Endothelial cell of umbilical vein (primary cell): ENCODE measurements around the gene SCTR. TPM values are rescaled to one million over a fixed set of nuclear protein-coding genes. Genes with fewer than 3 reads are reported as not detected.

Experiments
- BruUV-seq: library from RNA; stranded (reverse); fragments of 400-500 nt; replicated peaks from 2 replicates; lab custom pipeline; 2021; lab: Mats Ljungman, UMichigan
- CTCF ChIA-PET: fragments of 300-600, 350-600 bp; sonication (Branson Sonifier 250); formaldehyde crosslinking; loops from one replicate; lab custom pipeline; 2021; ENCODE audit warnings: antibody characterized with exemption, inconsistent platforms; lab: Charles Lee
- POLR2A ChIA-PET: fragments of 300-600, 350-600 bp; sonication (Branson Sonifier 250); formaldehyde crosslinking; loops from one replicate; lab custom pipeline; 2021; ENCODE audit warnings: antibody characterized with exemption, inconsistent platforms; lab: Charles Lee
- DNase-seq: peaks from one replicate; pipeline ENCODE4 v3.0.0-alpha.2; 2011; ENCODE audit warnings: low read depth, low spot score
- FAIRE-seq: peaks from 2 replicates; lab custom pipeline; 2011; peaks lifted over from hg19 to GRCh38; lab: Jason Lieb, UNC
- H2AFZ ChIP-seq: 2 replicates; pipeline ENCODE4 v1.6.0; 2012; ENCODE audit warnings: low read depth, low read length, control low read depth, inconsistent platforms
- H3K27ac ChIP-seq: 2 replicates; pipeline ENCODE4 v1.5.1; 2011; ENCODE audit warnings: low read depth, mild to moderate bottlenecking, control low read depth, low read length, moderate library complexity; ENCODE audit not compliant: insufficient read depth
- H3K27me3 ChIP-seq, 2 experiments: 2 replicates each; pipeline versions ENCODE4 v1.6.0 to v1.6.1; 2011; ENCODE audit warnings: low read length in 2 of 2, mixed read lengths in 1 of 2; ENCODE audit not compliant: control insufficient read depth in 2 of 2, insufficient read depth in 2 of 2
- H3K36me3 ChIP-seq, 2 experiments: 2 replicates in 1 of 2; 3 replicates in 1 of 2; pipeline ENCODE4 v1.5.1; 2011; ENCODE audit warnings: low read length in 2 of 2, mild to moderate bottlenecking in 1 of 2, moderate library complexity in 1 of 2; ENCODE audit not compliant: control insufficient read depth in 2 of 2, insufficient read depth in 2 of 2; ENCODE audit errors: extremely low read depth in 1 of 2
- H3K4me1 ChIP-seq: 3 replicates; pipeline ENCODE4 v1.5.1; 2011; ENCODE audit warnings: mild to moderate bottlenecking, low read length; ENCODE audit not compliant: control insufficient read depth, insufficient read depth; ENCODE audit errors: extremely low read depth
- H3K4me2 ChIP-seq: 2 replicates; pipeline ENCODE4 v1.6.1; 2011; ENCODE audit warnings: low read length, control low read depth, mixed read lengths; ENCODE audit not compliant: insufficient read depth
- H3K4me3 ChIP-seq, 3 experiments: fragments of 200-600 bp in 1 of 3; sonication (generic), shearing (Covaris generic) in 1 of 3; replicated peaks in 1 of 3; 2 replicates each; pipeline ENCODE4 v1.5.1; 2011 to 2016; ENCODE audit warnings: control low read depth in 3 of 3, low read length in 3 of 3, mild to moderate bottlenecking in 2 of 3, inconsistent platforms in 1 of 3, low read depth in 1 of 3, moderate library complexity in 1 of 3; ENCODE audit not compliant: insufficient read depth in 1 of 3
- H3K79me2 ChIP-seq: 2 replicates; pipeline ENCODE4 v1.6.0; 2012; ENCODE audit warnings: low read length, inconsistent platforms; ENCODE audit not compliant: control insufficient read depth, insufficient read depth
- H3K9ac ChIP-seq: replicated peaks from 2 replicates; pipeline ENCODE3; 2011; ENCODE audit warnings: low read length, control low read depth; ENCODE audit not compliant: insufficient read depth; ENCODE audit errors: extremely low read depth
- H3K9me1 ChIP-seq: replicated peaks from 3 replicates; pipeline ENCODE4 v1.6.0; 2011; ENCODE audit warnings: mild to moderate bottlenecking, low read length; ENCODE audit not compliant: control insufficient read depth, insufficient read depth; ENCODE audit errors: extremely low read depth
- H3K9me3 ChIP-seq: replicated peaks from 2 replicates; pipeline ENCODE4 v1.5.1; 2012; ENCODE audit warnings: low read length, inconsistent platforms; ENCODE audit not compliant: control insufficient read depth, insufficient read depth
- H4K20me1 ChIP-seq: replicated peaks from 2 replicates; pipeline ENCODE3; 2011; ENCODE audit warnings: mild to moderate bottlenecking, low read length; ENCODE audit not compliant: control insufficient read depth, insufficient read depth; ENCODE audit errors: extremely low read depth
- CTCF ChIP-seq, 2 donors: IDR thresholded peaks; 1 replicate in 1 of 2; 2 replicates in 1 of 2; pipeline ENCODE4 v1.5.1; 2011; ENCODE audit warnings: low read length in 2 of 2, mild to moderate bottlenecking in 2 of 2, moderate library complexity in 2 of 2, control low read depth in 1 of 2, inconsistent platforms in 1 of 2, low read depth in 1 of 2; ENCODE audit not compliant: insufficient read depth in 1 of 2; ENCODE audit errors: extremely low read depth in 1 of 2
- EZH2 ChIP-seq: IDR thresholded peaks from 2 replicates; pipeline ENCODE4 v1.6.1; 2012; ENCODE audit warnings: borderline replicate concordance, low read depth, mild to moderate bottlenecking, moderate library complexity, low read length, inconsistent platforms; ENCODE audit not compliant: severe bottlenecking
- FOS ChIP-seq: IDR thresholded peaks from 2 replicates; pipeline ENCODE4 v1.6.1; 2011; ENCODE audit warnings: mild to moderate bottlenecking, low read length, moderate library complexity, borderline replicate concordance; ENCODE audit not compliant: insufficient read depth
- GATA2 ChIP-seq: IDR thresholded peaks from 2 replicates; pipeline ENCODE4 v1.7.0; 2011; ENCODE audit warnings: low read depth, mild to moderate bottlenecking, moderate library complexity, mixed read lengths, low read length; ENCODE audit not compliant: insufficient read length, insufficient read depth
- JUN ChIP-seq: IDR thresholded peaks from 2 replicates; pipeline ENCODE4 v1.6.1; 2011; ENCODE audit warnings: borderline replicate concordance, low read depth; ENCODE audit not compliant: insufficient read length, insufficient read depth
- MAX ChIP-seq: IDR thresholded peaks from 2 replicates; pipeline ENCODE4 v1.6.1; 2011; ENCODE audit not compliant: insufficient read depth, insufficient read length
- MYC ChIP-seq: IDR thresholded peaks from one replicate; pipeline ENCODE4 v1.6.1; 2011; ENCODE audit warnings: mild to moderate bottlenecking, low read depth, low read length
- POLR2A ChIP-seq: IDR thresholded peaks from 2 replicates; pipeline ENCODE4 v1.6.1; 2012; ENCODE audit warnings: low read depth, mild to moderate bottlenecking, control low read depth, low read length
- POLR2AphosphoS5 ChIP-seq: IDR thresholded peaks from 2 replicates; pipeline ENCODE4 v1.6.1; 2012; ENCODE audit warnings: low read depth, mild to moderate bottlenecking, control low read depth, low read length, moderate library complexity; ENCODE audit not compliant: insufficient read depth
- dilution Hi-C: fragments of 300-500 bp; cut with MboI; formaldehyde crosslinking; loops from one replicate; pipeline ENCODE4 v1.15.0; 2019; ENCODE audit warnings: low sequenced_read_pairs; ENCODE audit not compliant: extremely low pct_ligation_motif_present
- intact Hi-C: fragments of 100-400 bp; cut with micrococcal nuclease; formaldehyde crosslinking; loops from one replicate; pipeline ENCODE4 v1.10.0; 2022
- polyA plus RNA-seq, 4 experiments: library from polyadenylated mRNA; depleted of rRNA in 3 of 4; stranded (reverse) in 3 of 4; unstranded in 1 of 4; fragments of >200 nt; gene quantifications; 2 replicates each; pipeline versions ENCODE4 v1.2.1 to v1.2.3, GENCODE V29; 2011 to 2012; ENCODE audit warnings: missing spikeins in 1 of 4
- total RNA-seq: library from RNA; stranded (reverse); gene quantifications from 2 replicates; pipeline ENCODE4 v1.2.3, GENCODE V29; 2021

Gene SCTR
- total and polyA plus RNA-seq, 2 donors (not counting 3 experiments of a cell fraction or from before 2014, with no cell fraction given): not detected

DNA sequence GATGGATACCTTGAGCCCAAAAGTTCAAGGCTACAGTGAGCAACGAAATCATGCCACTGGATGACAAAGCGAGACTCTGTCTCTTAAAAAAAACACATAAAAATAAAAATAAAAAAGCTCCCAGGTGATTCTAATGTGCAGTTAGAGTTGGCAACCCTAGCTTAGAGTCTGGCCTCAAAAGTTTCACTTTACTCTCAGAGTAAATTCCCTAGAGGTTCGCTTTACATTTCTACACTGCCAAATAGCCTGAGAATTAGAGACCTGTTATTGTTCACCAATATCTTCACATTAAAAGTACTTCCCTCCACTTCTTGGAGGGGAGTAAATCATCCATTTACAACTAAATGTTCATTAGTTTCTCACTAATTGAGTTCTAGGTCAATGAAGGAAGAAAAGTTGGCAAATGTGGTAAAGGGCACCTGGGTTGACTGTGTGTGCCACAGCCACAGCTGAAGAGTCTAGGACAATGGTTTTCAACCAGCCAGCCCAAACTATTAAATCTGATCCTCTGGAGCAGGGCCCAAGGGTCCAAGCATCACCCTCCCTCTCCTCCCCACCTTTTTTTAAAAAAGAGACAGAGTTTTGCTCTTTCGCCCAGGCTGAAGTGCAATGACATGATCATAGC, 107.9 kb downstream of the SCTR start:
- H3K36me3 ChIP-seq: no peaks in the 10 kb centered on the region
- peaks cover 18 to 29% of the 10 kb centered on the region in 2 experiments for H3K27me3 ChIP-seq
- no peak overlapping the region for H3K4me2 ChIP-seq
- DNase-seq: no peak
- ChIA-PET POLR2A (no interaction called here), CTCF (interaction anchor here (0.8 to 3.5 kb wide), 3 partner anchors 13 to 60 kb away, joined by 3 to 18 read pairs (median 3); no protein-coding TSS in a partner anchor)
- no peaks in the 10 kb centered on the region for H3K79me2 ChIP-seq
- H3K4me1 ChIP-seq: no peaks in the 10 kb centered on the region
- intact Hi-C loops (no loop called here), dilution Hi-C loops (no loop called here)
- no peaks in the 10 kb centered on the region for H3K9me3 ChIP-seq
- H3K9me1 ChIP-seq: no peaks in the 10 kb centered on the region
- no peak for FAIRE-seq
- no peaks in the 10 kb centered on the region for H4K20me1 ChIP-seq
- no peak overlapping the region for H2AFZ ChIP-seq
- no peak for TF ChIP-seq CTCF (IDR thresholded peaks at IDR 0.05; ENCODE audit: extremely low read depth in 1 of 2, insufficient read depth in 1 of 2, low read depth in 1 of 2, low read length in 2 of 2)
- TF ChIP-seq POLR2A: no peak
- TF ChIP-seq MAX: no peak
- no peak for TF ChIP-seq GATA2
- no peak for TF ChIP-seq POLR2AphosphoS5
- no peak for TF ChIP-seq FOS
- no peak for TF ChIP-seq EZH2
- no peak for TF ChIP-seq MYC
- no peak for TF ChIP-seq JUN
- no peak overlapping the region for H3K4me3 ChIP-seq
- no peak overlapping the region for H3K27ac ChIP-seq
- no TSS peak for BruUV-seq
- no peak overlapping the region for H3K9ac ChIP-seq
